ENCODE data around the gene ACCSL.

ACCSL gene

GRCh38 chr11:44065841-44066731 is 18.3 kb downstream of the ACCSL start, which contains the start of gene ACCS:
ACCS (plus strand) TSS chr11:44066270; CDS start chr11:44067628, 1,358 bp downstream.
- DNase-seq = peak; percentile 98

GRCh38 chr11:44066732-44067141 is 19.0 kb downstream of the ACCSL start:
- peak; percentile 44 for DNase-seq

- DNase-seq = no peak
Measured at GRCh38 chr11:44067266-44067665, 19.5 kb downstream of the ACCSL start.

DNA sequence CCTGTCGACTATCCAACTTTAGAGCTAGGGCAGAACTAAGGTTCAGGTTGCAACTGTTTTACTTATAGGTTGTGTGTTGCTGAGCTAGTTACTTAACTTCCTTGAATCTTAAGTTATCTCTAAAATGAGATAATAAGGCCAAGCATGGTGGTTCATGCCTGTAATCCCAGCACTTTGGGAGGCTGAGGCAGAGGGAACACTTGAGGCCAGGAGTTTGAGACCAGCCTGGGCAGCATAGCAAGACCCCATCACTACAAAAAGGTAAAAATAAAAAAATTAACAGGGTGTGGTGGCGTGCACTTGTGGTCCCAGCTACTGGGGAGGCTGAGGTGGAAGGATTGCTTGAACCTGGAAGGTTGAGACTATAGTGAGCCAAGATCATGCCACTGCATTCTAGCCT is 20.4 kb downstream of the ACCSL start:
- DNase-seq = no peak

DNA sequence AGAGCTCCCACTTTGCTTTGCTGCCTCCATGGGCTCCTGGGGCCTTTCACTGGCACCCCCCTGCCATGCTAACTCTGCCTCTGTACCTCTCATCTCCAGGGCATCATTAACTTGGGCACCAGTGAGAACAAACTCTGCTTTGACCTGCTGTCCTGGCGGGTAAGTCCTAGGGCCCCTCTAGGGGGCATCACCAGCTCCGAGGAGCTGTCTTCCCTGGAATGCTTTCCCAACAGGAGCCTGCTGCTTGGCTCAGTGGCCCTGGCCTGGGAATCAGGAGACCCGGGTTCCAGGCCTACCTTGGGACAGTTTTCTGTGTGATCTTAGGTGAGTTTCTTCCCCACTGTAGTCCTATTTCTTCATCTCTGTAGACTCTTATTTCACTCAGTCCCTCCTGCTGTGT is 23.4 kb downstream of the ACCSL start:
- DNase-seq = no peak

GRCh38 chr11:44072757-44073658 is 25.2 kb downstream of the ACCSL start:
- DNase-seq = no peak

GRCh38 chr11:44078794-44079193 is 31.0 kb downstream of the ACCSL start:
- no peak for DNase-seq

DNA sequence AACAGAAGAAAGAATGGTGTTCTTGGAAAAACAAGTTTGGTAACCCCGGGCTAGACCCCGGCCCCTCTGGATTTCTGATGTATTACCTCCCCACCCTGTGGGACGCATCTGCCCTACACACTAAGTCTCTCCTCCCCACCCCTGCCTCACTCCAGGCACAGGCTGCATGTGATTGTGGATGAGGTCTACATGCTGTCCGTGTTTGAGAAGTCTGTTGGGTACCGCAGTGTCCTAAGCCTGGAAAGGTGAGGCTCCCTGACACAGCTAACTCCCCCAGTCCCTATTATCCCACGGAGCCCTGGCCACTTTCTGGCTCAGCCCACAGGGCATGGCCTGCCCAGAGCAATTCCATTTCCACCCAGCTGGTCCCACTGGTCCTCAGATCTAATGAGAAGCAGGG is 31.6 kb downstream of the ACCSL start:
- no peak for DNase-seq

DNA sequence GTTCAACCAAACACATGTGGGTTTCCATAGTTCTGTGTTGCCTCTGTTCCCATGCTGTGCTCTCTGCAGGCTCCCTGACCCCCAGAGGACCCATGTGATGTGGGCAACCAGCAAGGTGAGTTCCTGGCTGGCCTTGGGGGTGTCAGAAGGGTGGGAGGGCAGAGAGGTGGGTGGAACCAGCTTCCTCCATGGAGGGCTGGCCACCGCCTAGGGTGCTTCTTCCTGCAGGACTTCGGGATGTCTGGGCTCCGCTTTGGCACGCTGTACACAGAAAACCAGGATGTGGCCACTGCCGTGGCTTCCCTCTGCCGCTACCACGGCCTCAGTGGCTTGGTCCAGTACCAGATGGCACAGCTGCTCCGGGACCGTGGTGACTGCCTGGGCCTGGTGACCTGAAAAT is 33.2 kb downstream of the ACCSL start:
- no peak for DNase-seq

DNA sequence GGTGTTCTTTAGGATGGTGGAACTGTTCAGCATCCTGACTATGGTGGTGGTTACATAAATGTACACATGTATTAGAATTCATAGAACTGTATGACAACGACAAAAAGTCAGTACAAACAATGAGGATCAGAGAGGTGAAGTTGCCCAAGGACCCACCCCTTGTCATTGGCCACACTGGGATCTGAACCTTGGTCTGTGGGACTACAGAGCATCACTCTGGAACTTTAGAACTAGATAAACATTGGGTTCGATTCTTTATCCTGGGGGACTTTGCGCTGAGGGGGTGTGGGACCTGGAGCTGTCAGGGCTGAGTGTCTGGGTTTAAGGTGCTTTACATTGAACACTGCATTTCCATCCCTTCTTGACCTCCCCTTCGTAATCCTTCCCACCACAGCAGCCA is 34.9 kb downstream of the ACCSL start:
- no peak for DNase-seq

GRCh38 chr11:44083433-44083832 is 35.7 kb downstream of the ACCSL start:
- DNase-seq = no peak

- no peak for DNase-seq
Measured at GRCh38 chr11:44083906-44084305, 36.1 kb downstream of the ACCSL start.

- no peak for DNase-seq
Measured at GRCh38 chr11:44085330-44085729, 37.5 kb downstream of the ACCSL start.

DNA sequence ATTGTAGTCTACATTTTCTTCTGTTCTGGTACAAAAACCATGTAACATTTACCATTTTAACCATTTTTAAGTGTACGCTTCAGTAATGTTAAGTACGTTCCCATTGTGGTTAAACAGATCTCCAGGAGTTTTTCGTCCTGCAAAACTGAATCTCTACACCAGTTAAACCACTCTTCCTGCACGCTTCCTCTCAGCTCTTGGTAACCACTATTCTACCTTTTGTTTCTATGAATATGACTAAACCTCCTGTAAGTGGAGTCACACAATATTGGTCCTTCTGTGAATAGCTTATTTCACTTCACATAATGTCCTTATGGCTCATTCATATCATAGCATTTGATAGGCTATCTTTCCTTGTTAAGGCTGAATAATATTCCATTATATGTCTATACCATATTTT is 40.6 kb downstream of the ACCSL start:
- DNase-seq = no peak

GRCh38 chr11:44088871-44089270 is 41.1 kb downstream of the ACCSL start:
- DNase-seq = no peak

DNA sequence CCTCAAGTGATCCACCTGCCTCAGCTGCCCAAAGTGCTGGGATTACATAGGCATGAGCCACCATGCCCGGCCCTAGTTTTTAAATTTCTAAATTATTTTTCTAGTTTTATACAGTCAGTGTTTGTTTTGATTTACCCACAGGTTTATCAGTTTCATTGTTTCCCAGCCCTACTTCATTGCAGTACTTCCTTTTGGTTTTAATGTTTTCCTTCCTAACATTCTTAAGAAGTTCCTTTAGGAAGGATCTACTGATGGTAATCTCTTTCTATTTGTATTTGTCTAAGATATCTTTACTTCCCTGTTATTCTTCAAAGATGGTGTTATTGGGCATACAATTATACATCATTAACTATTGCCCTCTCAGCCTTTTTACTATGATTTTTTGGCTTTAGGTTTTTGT is 42.8 kb downstream of the ACCSL start:
- no peak for DNase-seq

DNA sequence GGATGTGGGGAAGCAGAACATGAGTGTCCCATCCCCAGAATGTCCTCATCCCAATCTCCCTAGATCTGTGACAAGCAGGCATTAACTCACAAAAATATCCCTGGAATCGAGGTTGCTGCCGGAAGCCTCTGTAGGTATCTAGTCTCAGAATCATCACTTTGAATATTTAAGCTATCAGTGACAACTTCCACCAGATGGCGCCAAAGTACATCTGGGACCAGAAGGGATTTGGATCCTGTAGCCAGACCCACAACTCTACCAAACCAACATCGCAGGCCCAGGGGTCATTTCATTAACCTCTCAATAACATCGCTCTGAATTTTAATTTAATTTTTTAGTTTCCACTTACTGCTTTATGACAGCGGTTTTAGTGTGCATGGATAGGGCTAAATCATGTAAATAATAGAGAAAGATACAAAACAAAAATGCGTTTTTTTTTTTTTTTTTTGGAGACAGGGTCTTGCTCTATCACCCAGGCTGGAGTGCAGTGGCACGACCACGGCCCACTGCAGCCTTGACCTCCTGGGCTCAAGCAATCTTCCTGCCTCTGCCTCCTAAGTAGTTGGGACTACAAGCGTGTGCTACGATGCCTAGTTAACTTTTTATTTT is 46.6 kb downstream of the ACCSL start:
- DNase-seq = peak; percentile 91

GRCh38 chr11:44095506-44096359 is 48.0 kb downstream of the ACCSL start, which contains the start of gene EXT2:
EXT2 (plus strand) TSS chr11:44095678; CDS start chr11:44107713, 12,035 bp downstream.
- peak; percentile 90 for DNase-seq

GRCh38 chr11:44096360-44097185 is 48.8 kb downstream of the ACCSL start:
- no peak for DNase-seq

DNA sequence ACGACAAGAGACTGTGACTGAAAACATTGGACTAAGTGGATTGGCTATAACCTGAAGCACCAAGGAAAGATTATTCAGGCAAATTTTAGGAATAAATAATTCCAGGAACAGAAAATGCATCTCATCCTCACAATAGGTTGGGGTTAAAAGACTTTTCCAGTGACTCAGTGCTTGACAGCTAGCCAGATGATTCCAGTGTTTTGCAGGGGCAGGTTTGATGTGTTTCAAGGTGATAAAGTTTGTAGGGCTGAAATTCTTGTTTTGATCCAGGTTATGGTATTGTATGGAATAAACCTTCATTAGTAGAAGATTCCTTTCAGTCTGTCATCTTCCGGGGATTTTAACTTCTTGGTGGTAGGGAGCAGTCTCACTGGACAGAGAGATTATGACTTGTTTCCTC is 50.0 kb downstream of the ACCSL start:
- no peak for DNase-seq

GRCh38 chr11:44101098-44101497 is 53.3 kb downstream of the ACCSL start:
- DNase-seq = no peak

Measured in NCI-H69 (cell line).